GM10266 (cell line): ENCODE data around the gene PTPRU.

Source experiments
- DNase-seq: peaks from one replicate; pipeline ENCODE4 v3.0.0; 2012; ENCODE audit errors: extremely low spot score
- TF ChIP-seq, protein P1 (sequence below): IDR thresholded peaks from 2 replicates; pipeline ENCODE4 v1.5.1; 2012; ENCODE audit warnings: mild to moderate bottlenecking, low read depth; ENCODE audit not compliant: control insufficient read depth, insufficient read depth; ENCODE audit errors: missing control alignments

The PTPRU gene

GRCh38 chr1:29324202-29324601 is 87.9 kb downstream of the PTPRU start:
- TF ChIP-seq, protein P1, sequence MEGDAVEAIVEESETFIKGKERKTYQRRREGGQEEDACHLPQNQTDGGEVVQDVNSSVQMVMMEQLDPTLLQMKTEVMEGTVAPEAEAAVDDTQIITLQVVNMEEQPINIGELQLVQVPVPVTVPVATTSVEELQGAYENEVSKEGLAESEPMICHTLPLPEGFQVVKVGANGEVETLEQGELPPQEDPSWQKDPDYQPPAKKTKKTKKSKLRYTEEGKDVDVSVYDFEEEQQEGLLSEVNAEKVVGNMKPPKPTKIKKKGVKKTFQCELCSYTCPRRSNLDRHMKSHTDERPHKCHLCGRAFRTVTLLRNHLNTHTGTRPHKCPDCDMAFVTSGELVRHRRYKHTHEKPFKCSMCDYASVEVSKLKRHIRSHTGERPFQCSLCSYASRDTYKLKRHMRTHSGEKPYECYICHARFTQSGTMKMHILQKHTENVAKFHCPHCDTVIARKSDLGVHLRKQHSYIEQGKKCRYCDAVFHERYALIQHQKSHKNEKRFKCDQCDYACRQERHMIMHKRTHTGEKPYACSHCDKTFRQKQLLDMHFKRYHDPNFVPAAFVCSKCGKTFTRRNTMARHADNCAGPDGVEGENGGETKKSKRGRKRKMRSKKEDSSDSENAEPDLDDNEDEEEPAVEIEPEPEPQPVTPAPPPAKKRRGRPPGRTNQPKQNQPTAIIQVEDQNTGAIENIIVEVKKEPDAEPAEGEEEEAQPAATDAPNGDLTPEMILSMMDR, result no peak
- no peak for DNase-seq

DNA sequence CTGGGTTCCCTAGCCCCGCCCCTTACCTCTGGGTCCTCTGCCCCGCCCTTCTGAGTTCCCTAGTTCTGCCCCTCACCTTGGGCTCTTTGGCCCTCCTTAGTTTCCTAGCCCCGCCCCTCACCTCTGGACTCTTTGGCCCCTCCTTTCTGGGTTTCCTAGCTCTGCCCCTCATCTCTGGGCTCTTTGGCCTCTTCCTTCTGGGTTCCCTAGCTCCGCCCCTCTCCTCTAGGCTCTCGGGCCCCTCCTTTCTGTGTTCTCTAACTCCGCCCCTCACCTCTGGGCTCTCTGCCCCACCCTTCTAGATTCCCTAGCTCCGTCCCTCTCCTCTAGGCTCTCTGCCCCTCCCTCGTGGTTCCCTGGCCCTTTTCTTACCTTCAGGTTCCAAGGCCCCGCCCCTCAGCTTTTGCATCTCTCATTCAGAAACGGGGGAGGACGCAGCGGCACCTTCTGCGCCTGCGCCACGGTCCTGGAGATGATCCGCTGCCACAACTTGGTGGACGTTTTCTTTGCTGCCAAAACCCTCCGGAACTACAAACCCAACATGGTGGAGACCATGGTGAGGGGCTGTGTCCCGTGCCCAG is 88.5 kb downstream of the PTPRU start:
- no peak for DNase-seq
- TF ChIP-seq, protein P1, result no peak

DNA sequence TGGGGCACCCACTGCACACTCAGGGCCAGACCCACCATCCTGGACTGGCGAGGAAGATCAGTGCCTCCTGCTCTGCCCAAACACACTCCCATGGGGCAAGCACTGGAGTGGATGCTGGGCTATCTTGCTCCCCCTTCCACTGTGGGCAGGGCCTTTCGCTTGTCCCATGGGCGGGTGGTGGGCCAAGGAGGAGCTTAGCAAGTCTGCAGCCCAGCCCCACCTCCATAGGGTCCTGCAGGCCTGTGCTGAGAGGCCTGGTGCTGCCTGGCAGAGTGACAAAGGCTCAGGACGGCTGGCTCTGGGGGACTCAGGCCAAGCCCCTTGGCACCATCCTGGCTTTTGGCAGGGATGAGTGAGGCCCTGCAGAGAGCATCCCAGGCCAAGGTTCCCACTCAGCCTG is 89.4 kb downstream of the PTPRU start:
- no peak for DNase-seq
- TF ChIP-seq, protein P1, result no peak

GRCh38 chr1:29326123-29326522 is 89.8 kb downstream of the PTPRU start:
- DNase-seq, result no peak

GRCh38 chr1:29327223-29327935 is 91.1 kb downstream of the PTPRU start:
- DNase-seq, result no peak
- TF ChIP-seq, protein P1, result no peak

More at GRCh38 chr1:29326123-29326522, 89.8 kb downstream of the PTPRU start:
- TF ChIP-seq, protein P1, result no peak

DNA sequence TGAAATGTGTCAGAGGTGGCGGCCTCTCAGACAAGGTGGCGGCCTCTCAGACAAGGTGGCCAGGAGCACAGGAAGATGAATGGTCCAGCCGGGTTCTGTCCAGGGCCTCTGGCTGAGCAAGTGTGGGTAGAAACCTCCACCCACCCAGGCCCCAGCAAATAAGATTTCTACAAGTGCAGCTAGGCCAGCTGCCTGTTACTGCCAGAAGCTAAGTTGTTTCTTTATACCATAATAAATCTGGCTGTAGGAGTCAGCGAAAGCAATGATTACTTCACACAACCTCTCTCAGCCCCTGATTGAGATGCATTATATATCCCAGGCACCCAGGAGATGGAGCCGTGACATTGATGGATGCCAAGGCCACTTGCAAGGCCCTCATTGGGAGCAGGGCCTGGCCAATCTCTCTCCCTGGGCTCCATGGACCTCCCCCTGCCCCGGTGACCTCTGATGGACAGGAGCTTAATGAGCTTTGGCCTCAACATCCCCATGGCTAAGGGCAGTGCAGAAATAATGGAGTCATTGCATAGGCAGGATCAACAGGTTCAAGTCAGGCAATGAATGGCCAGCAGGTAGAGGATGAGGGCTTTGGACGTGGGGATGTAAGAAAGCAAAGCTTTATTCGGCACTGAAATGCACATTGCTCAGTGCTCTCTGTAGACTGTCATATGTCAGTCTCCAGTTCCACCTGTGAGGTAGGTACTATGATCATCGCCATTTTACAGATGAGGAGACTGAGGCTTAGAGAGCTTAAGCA is 92.9 kb downstream of the PTPRU start:
- TF ChIP-seq, protein P1, result no peak
- DNase-seq, result no peak
